ENCODE results near the gene PIP5KL1. TPM values are rescaled to one million over a fixed set of nuclear protein-coding genes. Genes with fewer than 3 reads are reported as not detected.

The PIP5KL1 gene
- polyA plus RNA-seq, 3 donors = 0.31 to 0.57 (median 0.39) TPM

GRCh38 chr9:127976498-127976897 lies 45.9 kb upstream of the PIP5KL1 start:
- Mint-ChIP-seq H3K4me3 (no peak overlapping the region), H3K27ac (peak overlapping the region in 1 of 7 donors; percentile 10), H3K36me3 (peaks cover 0 to 3% of the 10 kb centered on the region in 2 donors), H3K4me1 (peaks cover 33% of the 10 kb centered on the region), H3K9me3 (peaks cover 0 to 4% (median 0%) of the 10 kb centered on the region in 7 donors), H3K27me3 (ENCODE audit: low read depth in 3 of 3) (peaks cover 15 to 20% (median 16%) of the 10 kb centered on the region in 3 donors)
- WGBS (ENCODE audit: insufficient coverage) = 94% methylated on average over 2 of the region's 6 CpGs
- Histone ChIP-seq H3K36me3 (replicated peaks in 1 of 2; ENCODE audit: control insufficient read depth in 1 of 2, insufficient read depth in 2 of 2, low read length in 2 of 2) (no peaks in the 10 kb centered on the region), H3K4me1 (ENCODE audit: control insufficient read depth in 1 of 2, insufficient read depth in 2 of 2, low read length in 2 of 2) (peaks cover 23 to 32% of the 10 kb centered on the region in 2 donors), H3K79me2 (ENCODE audit: insufficient read depth, low read length) (no peaks in the 10 kb centered on the region), H3K27ac (ENCODE audit: low read depth in 1 of 2, low read length in 2 of 2) (no peak overlapping the region), H3K9ac (ENCODE audit: insufficient read depth, low read length, poor library complexity, severe bottlenecking) (no peak overlapping the region), H4K20me1 (ENCODE audit: insufficient read depth, low read length) (peaks cover 12% of the 10 kb centered on the region), H2AFZ (ENCODE audit: insufficient read depth, low read depth, low read length, poor library complexity, severe bottlenecking) (no peak overlapping the region), H3K4me3 (replicated peaks in 1 of 3; ENCODE audit: low read depth in 2 of 3, low read length in 3 of 3) (no peak overlapping the region), H3K27me3 (ENCODE audit: control insufficient read depth in 2 of 2, insufficient read depth in 2 of 2, low read length in 2 of 2) (peaks cover 5 to 13% of the 10 kb centered on the region in 2 donors), H3K4me2 (replicated peaks; ENCODE audit: extremely low read depth, low read length, poor library complexity, severe bottlenecking) (no peak overlapping the region), H3K9me3 (replicated peaks in 1 of 2; ENCODE audit: control insufficient read depth in 1 of 2, insufficient read depth in 1 of 2, low read length in 2 of 2) (no peaks in the 10 kb centered on the region)
- TF ChIP-seq, protein P1, sequence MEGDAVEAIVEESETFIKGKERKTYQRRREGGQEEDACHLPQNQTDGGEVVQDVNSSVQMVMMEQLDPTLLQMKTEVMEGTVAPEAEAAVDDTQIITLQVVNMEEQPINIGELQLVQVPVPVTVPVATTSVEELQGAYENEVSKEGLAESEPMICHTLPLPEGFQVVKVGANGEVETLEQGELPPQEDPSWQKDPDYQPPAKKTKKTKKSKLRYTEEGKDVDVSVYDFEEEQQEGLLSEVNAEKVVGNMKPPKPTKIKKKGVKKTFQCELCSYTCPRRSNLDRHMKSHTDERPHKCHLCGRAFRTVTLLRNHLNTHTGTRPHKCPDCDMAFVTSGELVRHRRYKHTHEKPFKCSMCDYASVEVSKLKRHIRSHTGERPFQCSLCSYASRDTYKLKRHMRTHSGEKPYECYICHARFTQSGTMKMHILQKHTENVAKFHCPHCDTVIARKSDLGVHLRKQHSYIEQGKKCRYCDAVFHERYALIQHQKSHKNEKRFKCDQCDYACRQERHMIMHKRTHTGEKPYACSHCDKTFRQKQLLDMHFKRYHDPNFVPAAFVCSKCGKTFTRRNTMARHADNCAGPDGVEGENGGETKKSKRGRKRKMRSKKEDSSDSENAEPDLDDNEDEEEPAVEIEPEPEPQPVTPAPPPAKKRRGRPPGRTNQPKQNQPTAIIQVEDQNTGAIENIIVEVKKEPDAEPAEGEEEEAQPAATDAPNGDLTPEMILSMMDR (IDR thresholded peaks at IDR 0.05) = no peak
- no peak for DNase-seq
- intact Hi-C loops (cut with micrococcal nuclease) = no loop called here

DNA sequence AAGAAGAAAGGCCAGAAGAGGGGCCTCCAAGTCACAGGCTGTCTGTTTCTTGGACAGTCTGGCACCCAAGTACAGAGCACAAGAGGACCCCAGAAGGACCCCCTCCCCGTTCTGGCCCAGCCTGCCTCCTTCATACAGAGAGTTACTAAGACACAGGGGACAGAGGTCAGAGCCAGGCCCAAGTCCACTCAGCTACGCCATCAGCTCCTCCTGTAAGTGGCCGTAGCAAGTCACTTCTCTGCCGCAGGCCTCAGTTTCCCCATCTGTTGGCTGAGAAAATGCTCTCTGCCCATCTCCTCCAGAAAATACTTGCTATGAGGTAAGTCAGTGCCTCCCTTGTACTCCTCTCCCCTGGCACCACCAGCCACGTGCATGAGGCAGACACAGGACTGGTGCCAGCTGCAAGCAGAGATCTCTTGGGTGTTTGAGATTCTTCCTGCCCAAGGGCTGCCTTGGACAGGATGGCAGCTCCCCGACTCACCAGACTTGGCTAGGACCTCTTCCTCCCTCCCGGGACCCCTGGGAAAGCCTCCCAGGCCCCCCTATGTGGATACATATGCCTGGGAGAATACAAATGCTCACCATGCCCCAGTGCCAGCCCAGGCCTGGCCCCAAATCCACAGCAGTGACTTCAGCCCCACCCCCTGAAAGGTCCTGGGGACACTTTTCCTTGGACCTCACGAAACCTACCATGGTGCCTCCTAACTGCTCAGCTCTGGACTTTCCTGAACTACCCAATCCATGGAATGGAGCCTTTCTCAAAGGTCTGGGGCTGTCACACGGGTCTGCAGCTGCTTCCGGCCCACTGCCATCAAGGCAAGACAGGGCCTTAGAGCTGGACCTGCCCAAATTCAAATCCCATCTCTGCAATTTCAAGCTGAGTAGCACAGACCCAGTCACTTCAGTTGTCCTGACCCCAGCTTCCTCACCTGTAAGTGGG lies 45.1 kb upstream of the PIP5KL1 start:
- H3K4me1 ChIP-seq (ENCODE audit: control insufficient read depth in 1 of 2, insufficient read depth in 2 of 2, low read length in 2 of 2) = peaks cover 20 to 33% of the 10 kb centered on the region in 2 donors
- no peak overlapping the region for H2AFZ ChIP-seq (ENCODE audit: insufficient read depth, low read depth, low read length, poor library complexity, severe bottlenecking)
- no peaks in the 10 kb centered on the region for H3K9me3 ChIP-seq (replicated peaks in 1 of 2; ENCODE audit: control insufficient read depth in 1 of 2, insufficient read depth in 1 of 2, low read length in 2 of 2)
- no peak overlapping the region for H3K9ac ChIP-seq (ENCODE audit: insufficient read depth, low read length, poor library complexity, severe bottlenecking)
- no peak overlapping the region for H3K27ac Mint-ChIP-seq
- H3K4me3 ChIP-seq (replicated peaks in 1 of 3; ENCODE audit: low read depth in 2 of 3, low read length in 3 of 3) = no peak overlapping the region
- no peaks in the 10 kb centered on the region for H3K36me3 ChIP-seq (replicated peaks in 1 of 2; ENCODE audit: control insufficient read depth in 1 of 2, insufficient read depth in 2 of 2, low read length in 2 of 2)
- peaks cover 15 to 20% (median 16%) of the 10 kb centered on the region in 3 donors for H3K27me3 Mint-ChIP-seq (ENCODE audit: low read depth in 3 of 3)
- intact Hi-C loops (cut with micrococcal nuclease) = no loop called here
- H3K27ac ChIP-seq (ENCODE audit: low read depth in 1 of 2, low read length in 2 of 2) = no peak overlapping the region
- peaks cover 5 to 13% of the 10 kb centered on the region in 2 donors for H3K27me3 ChIP-seq (ENCODE audit: control insufficient read depth in 2 of 2, insufficient read depth in 2 of 2, low read length in 2 of 2)
- DNase-seq = peak in 1 of 3 donors; percentile 2
- 90% methylated on average over 10 of the region's 10 CpGs for WGBS (ENCODE audit: insufficient coverage)
- no peak overlapping the region for H3K4me2 ChIP-seq (replicated peaks; ENCODE audit: extremely low read depth, low read length, poor library complexity, severe bottlenecking)
- no peaks in the 10 kb centered on the region for H3K79me2 ChIP-seq (ENCODE audit: insufficient read depth, low read length)
- peaks cover 12% of the 10 kb centered on the region for H4K20me1 ChIP-seq (ENCODE audit: insufficient read depth, low read length)
- peaks cover 0 to 3% of the 10 kb centered on the region in 2 donors for H3K36me3 Mint-ChIP-seq
- peak overlapping the region in 1 of 2 donors; percentile 52 for H3K4me3 Mint-ChIP-seq
- H3K9me3 Mint-ChIP-seq = peaks cover 0 to 4% (median 0%) of the 10 kb centered on the region in 7 donors
- TF ChIP-seq, protein P1 (IDR thresholded peaks at IDR 0.05) = no peak
- peaks cover 28% of the 10 kb centered on the region for H3K4me1 Mint-ChIP-seq
